ENCODE measurements around the gene GIT2. TPM values are rescaled to one million over a fixed set of nuclear protein-coding genes. Genes with fewer than 3 reads are reported as not detected.

Gene GIT2
- total and polyA plus RNA-seq, 2 experiments from 2014 or later, result 15.8 to 20.9 TPM

DNA sequence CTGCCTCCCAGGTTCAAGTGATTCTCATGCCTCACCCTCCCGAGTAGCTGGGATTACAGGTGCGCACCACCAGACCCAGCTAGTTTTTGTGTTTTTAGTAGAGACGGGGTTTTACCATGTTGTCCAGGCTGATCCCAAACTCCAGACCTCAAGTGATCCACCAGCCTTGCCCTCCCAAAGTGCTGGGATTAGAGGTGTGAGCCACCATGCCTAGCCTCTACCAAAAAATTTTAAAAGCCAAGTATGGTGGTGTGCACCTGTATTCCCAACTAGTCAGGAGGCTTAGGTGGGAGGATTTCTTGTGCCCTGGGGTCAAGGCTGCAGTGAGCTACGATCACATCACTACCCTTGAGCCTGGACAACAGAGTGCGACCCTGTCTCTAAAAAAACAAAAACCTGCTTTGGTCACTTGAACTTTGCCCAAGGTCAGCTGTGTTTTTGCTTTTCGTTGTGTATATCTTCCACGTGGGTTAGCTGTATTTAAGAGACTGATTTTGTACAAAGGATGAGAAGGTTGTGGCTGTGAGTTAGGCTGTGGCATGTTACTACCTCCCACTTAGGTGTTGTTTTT is 39.5 kb upstream of the GIT2 start:
- Histone ChIP-seq H3K4me1 (ENCODE audit: insufficient read depth) (peaks cover 7% of the 10 kb centered on the region; the same call in 1 of the 2 replicates), H3K79me2 (replicated peaks; ENCODE audit: insufficient read depth) (peaks cover 6% of the 10 kb centered on the region; the same call in 1 of the 2 replicates), H2AFZ (no peak overlapping the region), H4K20me1 (replicated peaks; ENCODE audit: insufficient read depth) (peaks cover 6% of the 10 kb centered on the region; the same call in 1 of the 2 replicates), H3K36me3 (ENCODE audit: insufficient read depth) (no peaks in the 10 kb centered on the region; the same call in none of the 2 replicates), H3F3A (replicated peaks; ENCODE audit: low read depth) (no peaks in the 10 kb centered on the region), H3K27me3 (ENCODE audit: insufficient read depth) (no peaks in the 10 kb centered on the region), H3K4me3 (no peak overlapping the region), H3K27ac (ENCODE audit: low read depth) (no peak overlapping the region), H3K4me2 (no peak overlapping the region), H3K9me2 (ENCODE audit: insufficient read depth) (no peaks in the 10 kb centered on the region)
- Mint-ChIP-seq H3K9me3 (no peaks in the 10 kb centered on the region), H3K27ac (no peak overlapping the region), H3K4me3 (no peak overlapping the region), H3K27me3 (ENCODE audit: insufficient read depth, low read depth, poor library complexity) (no peaks in the 10 kb centered on the region), H3K4me1 (peaks cover 19% of the 10 kb centered on the region), H3K36me3 (ENCODE audit: low read depth) (peaks cover 10% of the 10 kb centered on the region; the same call in 2 of the 3 replicates)
- ATAC-seq, result no peak
- no peak for TF ChIP-seq ZNF331 (CRISPR knock-in tag; IDR thresholded peaks at IDR 0.05; ENCODE audit: low read depth)
- TF ChIP-seq, protein P1, sequence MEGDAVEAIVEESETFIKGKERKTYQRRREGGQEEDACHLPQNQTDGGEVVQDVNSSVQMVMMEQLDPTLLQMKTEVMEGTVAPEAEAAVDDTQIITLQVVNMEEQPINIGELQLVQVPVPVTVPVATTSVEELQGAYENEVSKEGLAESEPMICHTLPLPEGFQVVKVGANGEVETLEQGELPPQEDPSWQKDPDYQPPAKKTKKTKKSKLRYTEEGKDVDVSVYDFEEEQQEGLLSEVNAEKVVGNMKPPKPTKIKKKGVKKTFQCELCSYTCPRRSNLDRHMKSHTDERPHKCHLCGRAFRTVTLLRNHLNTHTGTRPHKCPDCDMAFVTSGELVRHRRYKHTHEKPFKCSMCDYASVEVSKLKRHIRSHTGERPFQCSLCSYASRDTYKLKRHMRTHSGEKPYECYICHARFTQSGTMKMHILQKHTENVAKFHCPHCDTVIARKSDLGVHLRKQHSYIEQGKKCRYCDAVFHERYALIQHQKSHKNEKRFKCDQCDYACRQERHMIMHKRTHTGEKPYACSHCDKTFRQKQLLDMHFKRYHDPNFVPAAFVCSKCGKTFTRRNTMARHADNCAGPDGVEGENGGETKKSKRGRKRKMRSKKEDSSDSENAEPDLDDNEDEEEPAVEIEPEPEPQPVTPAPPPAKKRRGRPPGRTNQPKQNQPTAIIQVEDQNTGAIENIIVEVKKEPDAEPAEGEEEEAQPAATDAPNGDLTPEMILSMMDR (conservative IDR thresholded peaks at IDR 0.05; ENCODE audit: low read depth in 2 of 2), result no peak
- TF ChIP-seq, protein P2, sequence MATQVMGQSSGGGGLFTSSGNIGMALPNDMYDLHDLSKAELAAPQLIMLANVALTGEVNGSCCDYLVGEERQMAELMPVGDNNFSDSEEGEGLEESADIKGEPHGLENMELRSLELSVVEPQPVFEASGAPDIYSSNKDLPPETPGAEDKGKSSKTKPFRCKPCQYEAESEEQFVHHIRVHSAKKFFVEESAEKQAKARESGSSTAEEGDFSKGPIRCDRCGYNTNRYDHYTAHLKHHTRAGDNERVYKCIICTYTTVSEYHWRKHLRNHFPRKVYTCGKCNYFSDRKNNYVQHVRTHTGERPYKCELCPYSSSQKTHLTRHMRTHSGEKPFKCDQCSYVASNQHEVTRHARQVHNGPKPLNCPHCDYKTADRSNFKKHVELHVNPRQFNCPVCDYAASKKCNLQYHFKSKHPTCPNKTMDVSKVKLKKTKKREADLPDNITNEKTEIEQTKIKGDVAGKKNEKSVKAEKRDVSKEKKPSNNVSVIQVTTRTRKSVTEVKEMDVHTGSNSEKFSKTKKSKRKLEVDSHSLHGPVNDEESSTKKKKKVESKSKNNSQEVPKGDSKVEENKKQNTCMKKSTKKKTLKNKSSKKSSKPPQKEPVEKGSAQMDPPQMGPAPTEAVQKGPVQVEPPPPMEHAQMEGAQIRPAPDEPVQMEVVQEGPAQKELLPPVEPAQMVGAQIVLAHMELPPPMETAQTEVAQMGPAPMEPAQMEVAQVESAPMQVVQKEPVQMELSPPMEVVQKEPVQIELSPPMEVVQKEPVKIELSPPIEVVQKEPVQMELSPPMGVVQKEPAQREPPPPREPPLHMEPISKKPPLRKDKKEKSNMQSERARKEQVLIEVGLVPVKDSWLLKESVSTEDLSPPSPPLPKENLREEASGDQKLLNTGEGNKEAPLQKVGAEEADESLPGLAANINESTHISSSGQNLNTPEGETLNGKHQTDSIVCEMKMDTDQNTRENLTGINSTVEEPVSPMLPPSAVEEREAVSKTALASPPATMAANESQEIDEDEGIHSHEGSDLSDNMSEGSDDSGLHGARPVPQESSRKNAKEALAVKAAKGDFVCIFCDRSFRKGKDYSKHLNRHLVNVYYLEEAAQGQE (IDR thresholded peaks at IDR 0.05; ENCODE audit: unreplicated experiment), result no peak
- no peak for TF ChIP-seq CREB1 (CRISPR knock-in tag; IDR thresholded peaks at IDR 0.05; ENCODE audit: low read depth)
- TF ChIP-seq, protein P3, sequence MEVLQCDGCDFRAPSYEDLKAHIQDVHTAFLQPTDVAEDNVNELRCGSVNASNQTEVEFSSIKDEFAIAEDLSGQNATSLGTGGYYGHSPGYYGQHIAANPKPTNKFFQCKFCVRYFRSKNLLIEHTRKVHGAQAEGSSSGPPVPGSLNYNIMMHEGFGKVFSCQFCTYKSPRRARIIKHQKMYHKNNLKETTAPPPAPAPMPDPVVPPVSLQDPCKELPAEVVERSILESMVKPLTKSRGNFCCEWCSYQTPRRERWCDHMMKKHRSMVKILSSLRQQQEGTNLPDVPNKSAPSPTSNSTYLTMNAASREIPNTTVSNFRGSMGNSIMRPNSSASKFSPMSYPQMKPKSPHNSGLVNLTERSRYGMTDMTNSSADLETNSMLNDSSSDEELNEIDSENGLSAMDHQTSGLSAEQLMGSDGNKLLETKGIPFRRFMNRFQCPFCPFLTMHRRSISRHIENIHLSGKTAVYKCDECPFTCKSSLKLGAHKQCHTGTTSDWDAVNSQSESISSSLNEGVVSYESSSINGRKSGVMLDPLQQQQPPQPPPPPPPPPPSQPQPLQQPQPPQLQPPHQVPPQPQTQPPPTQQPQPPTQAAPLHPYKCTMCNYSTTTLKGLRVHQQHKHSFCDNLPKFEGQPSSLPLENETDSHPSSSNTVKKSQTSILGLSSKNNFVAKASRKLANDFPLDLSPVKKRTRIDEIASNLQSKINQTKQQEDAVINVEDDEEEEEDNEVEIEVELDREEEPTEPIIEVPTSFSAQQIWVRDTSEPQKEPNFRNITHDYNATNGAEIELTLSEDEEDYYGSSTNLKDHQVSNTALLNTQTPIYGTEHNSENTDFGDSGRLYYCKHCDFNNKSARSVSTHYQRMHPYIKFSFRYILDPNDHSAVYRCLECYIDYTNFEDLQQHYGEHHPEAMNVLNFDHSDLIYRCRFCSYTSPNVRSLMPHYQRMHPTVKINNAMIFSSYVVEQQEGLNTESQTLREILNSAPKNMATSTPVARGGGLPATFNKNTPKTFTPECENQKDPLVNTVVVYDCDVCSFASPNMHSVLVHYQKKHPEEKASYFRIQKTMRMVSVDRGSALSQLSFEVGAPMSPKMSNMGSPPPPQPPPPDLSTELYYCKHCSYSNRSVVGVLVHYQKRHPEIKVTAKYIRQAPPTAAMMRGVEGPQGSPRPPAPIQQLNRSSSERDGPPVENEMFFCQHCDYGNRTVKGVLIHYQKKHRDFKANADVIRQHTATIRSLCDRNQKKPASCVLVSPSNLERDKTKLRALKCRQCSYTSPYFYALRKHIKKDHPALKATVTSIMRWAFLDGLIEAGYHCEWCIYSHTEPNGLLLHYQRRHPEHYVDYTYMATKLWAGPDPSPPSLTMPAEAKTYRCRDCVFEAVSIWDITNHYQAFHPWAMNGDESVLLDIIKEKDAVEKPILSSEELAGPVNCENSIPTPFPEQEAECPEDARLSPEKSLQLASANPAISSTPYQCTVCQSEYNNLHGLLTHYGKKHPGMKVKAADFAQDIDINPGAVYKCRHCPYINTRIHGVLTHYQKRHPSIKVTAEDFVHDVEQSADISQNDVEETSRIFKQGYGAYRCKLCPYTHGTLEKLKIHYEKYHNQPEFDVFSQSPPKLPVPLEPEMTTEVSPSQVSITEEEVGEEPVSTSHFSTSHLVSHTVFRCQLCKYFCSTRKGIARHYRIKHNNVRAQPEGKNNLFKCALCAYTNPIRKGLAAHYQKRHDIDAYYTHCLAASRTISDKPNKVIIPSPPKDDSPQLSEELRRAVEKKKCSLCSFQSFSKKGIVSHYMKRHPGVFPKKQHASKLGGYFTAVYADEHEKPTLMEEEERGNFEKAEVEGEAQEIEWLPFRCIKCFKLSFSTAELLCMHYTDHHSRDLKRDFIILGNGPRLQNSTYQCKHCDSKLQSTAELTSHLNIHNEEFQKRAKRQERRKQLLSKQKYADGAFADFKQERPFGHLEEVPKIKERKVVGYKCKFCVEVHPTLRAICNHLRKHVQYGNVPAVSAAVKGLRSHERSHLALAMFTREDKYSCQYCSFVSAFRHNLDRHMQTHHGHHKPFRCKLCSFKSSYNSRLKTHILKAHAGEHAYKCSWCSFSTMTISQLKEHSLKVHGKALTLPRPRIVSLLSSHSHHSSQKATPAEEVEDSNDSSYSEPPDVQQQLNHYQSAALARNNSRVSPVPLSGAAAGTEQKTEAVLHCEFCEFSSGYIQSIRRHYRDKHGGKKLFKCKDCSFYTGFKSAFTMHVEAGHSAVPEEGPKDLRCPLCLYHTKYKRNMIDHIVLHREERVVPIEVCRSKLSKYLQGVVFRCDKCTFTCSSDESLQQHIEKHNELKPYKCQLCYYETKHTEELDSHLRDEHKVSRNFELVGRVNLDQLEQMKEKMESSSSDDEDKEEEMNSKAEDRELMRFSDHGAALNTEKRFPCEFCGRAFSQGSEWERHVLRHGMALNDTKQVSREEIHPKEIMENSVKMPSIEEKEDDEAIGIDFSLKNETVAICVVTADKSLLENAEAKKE (CRISPR knock-in tag; IDR thresholded peaks at IDR 0.05), result no peak
- no peak for TF ChIP-seq NANOG (IDR thresholded peaks at IDR 0.05; ENCODE audit: borderline replicate concordance)
- no peak for DNase-seq (ENCODE audit: low spot score)

Measured in GM23338 (cell line).